Glutamatergic neuron (in vitro differentiated cells): ENCODE data around the gene NPHP4. TPM values are rescaled to one million over a fixed set of nuclear protein-coding genes. Genes with fewer than 3 reads are reported as not detected.

Experiments used
- DNase-seq: peaks from one replicate; pipeline ENCODE4 v3.0.0; 2022
- H3K27ac Mint-ChIP-seq: one replicate; pipeline ENCODE4 v1.8.0; 2020; ENCODE audit warnings: mild to moderate bottlenecking, mixed read lengths, inconsistent platforms; ENCODE audit not compliant: unreplicated experiment
- H3K27me3 Mint-ChIP-seq: one replicate; pipeline ENCODE4 v1.8.0; 2020; ENCODE audit warnings: mild to moderate bottlenecking, moderate library complexity, mixed read lengths, inconsistent platforms; ENCODE audit not compliant: unreplicated experiment
- H3K36me3 Mint-ChIP-seq: one replicate; pipeline ENCODE4 v1.8.0; 2020; ENCODE audit warnings: mild to moderate bottlenecking, mixed read lengths, inconsistent platforms; ENCODE audit not compliant: unreplicated experiment
- H3K4me1 Mint-ChIP-seq: one replicate; pipeline ENCODE4 v1.8.0; 2020; ENCODE audit warnings: mild to moderate bottlenecking, low read depth, mixed read lengths, inconsistent platforms; ENCODE audit not compliant: unreplicated experiment
- H3K4me3 Mint-ChIP-seq: one replicate; pipeline ENCODE4 v1.8.0; 2020; ENCODE audit warnings: mild to moderate bottlenecking, mixed read lengths, inconsistent platforms; ENCODE audit not compliant: unreplicated experiment
- H3K9me3 Mint-ChIP-seq: one replicate; pipeline ENCODE4 v1.8.0; 2020; ENCODE audit warnings: mild to moderate bottlenecking, moderate library complexity, mixed read lengths, inconsistent platforms; ENCODE audit not compliant: unreplicated experiment
- CTCF ChIP-seq: fragments of 200-600 bp; sonication (generic); IDR thresholded peaks from one replicate; pipeline ENCODE4 v1.5.0; 2021; ENCODE audit not compliant: partially characterized antibody, unreplicated experiment
- total RNA-seq: library from RNA; stranded (reverse); fragmentation: NEBNext Ultra II Directional; extraction: Animal tissue kit (Norgen Biotek cat#: 25700); gene quantifications from one replicate; pipeline ENCODE4 v1.2.1, GENCODE V29; 2021; ENCODE audit not compliant: unreplicated experiment

NPHP4 gene
- total RNA-seq, 1 donor from 2014 or later: 28.4 TPM

DNA sequence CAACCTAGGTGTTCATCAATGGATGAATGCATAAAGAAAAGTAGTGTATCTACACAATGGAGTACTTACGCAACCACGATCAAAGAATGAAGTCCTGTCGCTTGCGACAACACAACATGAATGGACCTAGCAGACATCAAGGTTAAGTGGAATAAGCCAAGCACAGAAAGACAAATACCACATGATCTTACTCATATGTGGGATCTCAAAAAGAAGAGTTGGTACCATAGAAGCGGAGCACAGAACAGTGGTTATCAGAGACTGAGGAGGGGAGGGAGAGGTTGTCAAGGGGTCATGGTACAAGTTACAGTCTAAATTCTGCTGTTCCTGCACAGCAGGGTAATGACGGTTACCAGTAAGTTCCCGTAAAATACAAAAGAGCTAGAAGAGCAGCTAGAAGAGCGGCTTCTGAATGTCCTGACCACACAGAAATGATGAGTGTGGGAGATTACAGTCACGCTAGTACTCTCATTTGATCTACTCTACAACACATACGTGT lies 36.7 kb downstream of the NPHP4 start:
- DNase-seq: no peak
- H3K4me1 Mint-ChIP-seq: peaks cover 3% of the 10 kb centered on the region
- H3K36me3 Mint-ChIP-seq: peaks cover 15% of the 10 kb centered on the region
- TF ChIP-seq CTCF: no peak
- H3K9me3 Mint-ChIP-seq: peaks cover 2% of the 10 kb centered on the region
- H3K4me3 Mint-ChIP-seq: no peak overlapping the region
- H3K27me3 Mint-ChIP-seq: peaks cover 3% of the 10 kb centered on the region
- no peak overlapping the region for H3K27ac Mint-ChIP-seq

- no peak overlapping the region for H3K4me3 Mint-ChIP-seq
- H3K27ac Mint-ChIP-seq: no peak overlapping the region
- H3K4me1 Mint-ChIP-seq: peaks cover 3% of the 10 kb centered on the region
- no peak for DNase-seq
- no peak for TF ChIP-seq CTCF
- peaks cover 3% of the 10 kb centered on the region for H3K27me3 Mint-ChIP-seq
- H3K9me3 Mint-ChIP-seq: peaks cover 2% of the 10 kb centered on the region
- peaks cover 11% of the 10 kb centered on the region for H3K36me3 Mint-ChIP-seq
These were observed 37.3 kb downstream of the NPHP4 start for GRCh38 chr1:5954964-5955363.

DNA sequence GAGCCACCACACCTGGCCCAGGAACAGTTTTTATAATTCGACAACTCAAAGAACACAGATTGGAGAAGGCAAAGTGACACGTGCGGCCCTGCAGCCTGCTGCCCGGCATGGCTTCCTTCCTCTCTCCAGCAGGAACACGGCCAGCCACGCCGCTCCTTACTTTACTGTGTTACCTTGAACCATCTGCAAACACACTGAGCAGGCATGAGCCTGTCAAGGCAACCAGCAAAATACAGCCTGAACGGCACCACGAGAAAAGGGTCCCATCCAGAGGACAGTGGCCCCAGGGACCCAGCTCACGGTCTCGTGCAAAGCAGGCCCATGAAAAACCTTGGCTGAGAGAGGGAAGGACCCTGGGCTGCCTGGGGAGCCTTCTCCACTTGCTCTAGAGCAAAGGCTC lies 38.8 kb downstream of the NPHP4 start:
- peaks cover 17% of the 10 kb centered on the region for H3K36me3 Mint-ChIP-seq
- no peak for DNase-seq
- H3K27me3 Mint-ChIP-seq: peaks cover 3% of the 10 kb centered on the region
- TF ChIP-seq CTCF: no peak
- peaks cover 6% of the 10 kb centered on the region for H3K4me1 Mint-ChIP-seq
- peaks cover 2% of the 10 kb centered on the region for H3K9me3 Mint-ChIP-seq
- no peak overlapping the region for H3K4me3 Mint-ChIP-seq
- H3K27ac Mint-ChIP-seq: no peak overlapping the region

GRCh38 chr1:5951846-5952410 lies 40.3 kb downstream of the NPHP4 start:
- H3K9me3 Mint-ChIP-seq: peaks cover 2% of the 10 kb centered on the region
- no peak overlapping the region for H3K27ac Mint-ChIP-seq
- DNase-seq: no peak
- peaks cover 17% of the 10 kb centered on the region for H3K36me3 Mint-ChIP-seq
- peaks cover 3% of the 10 kb centered on the region for H3K27me3 Mint-ChIP-seq
- no peak overlapping the region for H3K4me3 Mint-ChIP-seq
- TF ChIP-seq CTCF: no peak
- peaks cover 6% of the 10 kb centered on the region for H3K4me1 Mint-ChIP-seq

DNA sequence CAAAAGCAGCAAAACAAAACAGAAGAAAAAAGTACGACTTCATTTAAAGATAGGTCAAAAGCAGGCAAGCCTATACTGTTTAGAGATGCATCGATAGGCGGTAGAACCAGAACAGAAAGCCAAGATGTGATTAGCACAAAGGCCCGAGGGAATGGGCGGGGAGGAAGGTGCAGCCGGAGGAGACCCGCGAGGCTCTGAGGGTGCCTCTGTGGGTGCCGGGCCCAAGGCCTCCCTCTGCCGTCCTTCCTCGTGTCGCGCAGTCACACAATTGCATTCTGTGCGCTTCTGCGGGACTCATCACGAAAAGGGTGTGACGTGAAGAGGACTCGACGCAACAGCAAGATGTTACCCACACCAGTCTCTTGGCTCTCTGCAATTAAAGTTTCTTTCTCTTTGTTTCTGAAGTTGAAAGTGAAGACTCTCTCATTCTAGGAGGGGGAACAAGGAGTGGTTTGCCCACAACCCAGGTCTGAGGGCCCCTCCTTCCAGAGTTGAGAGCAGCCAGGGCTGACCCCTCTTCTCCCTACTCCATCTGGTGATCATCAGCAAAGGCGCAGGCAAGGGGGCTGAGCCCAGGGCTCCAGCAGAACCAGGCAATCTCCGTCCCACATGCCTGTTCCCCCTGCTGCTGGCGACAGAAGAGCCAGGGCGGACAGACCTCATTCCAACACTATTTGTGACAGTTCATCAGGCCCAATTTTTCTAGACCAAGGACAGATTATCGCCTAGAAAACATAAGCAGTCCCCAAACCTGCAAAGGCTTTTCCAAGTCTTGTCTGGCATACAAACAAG lies 41.0 kb downstream of the NPHP4 start:
- no peak for TF ChIP-seq CTCF
- no peak for DNase-seq
- Mint-ChIP-seq H3K4me3 (no peak overlapping the region), H3K27ac (no peak overlapping the region), H3K36me3 (peaks cover 17% of the 10 kb centered on the region), H3K4me1 (peaks cover 6% of the 10 kb centered on the region), H3K27me3 (peaks cover 3% of the 10 kb centered on the region), H3K9me3 (peaks cover 4% of the 10 kb centered on the region)
